Spleen (tissue), 11 donors: ENCODE results near the gene ADARB2. TPM values are rescaled to one million over a fixed set of nuclear protein-coding genes. Genes with fewer than 3 reads are reported as not detected.

Experiments used
- DNase-seq: peaks from one replicate; pipeline ENCODE4 v3.0.0-alpha.2; 2020
- H3K27ac ChIP-seq, 8 donors: fragments of 200-600 bp; sonication (generic) in 7 of 8; 1 replicate in 4 of 8; 2 replicates in 4 of 8; pipeline versions ENCODE4 v1.5.0 to v1.8.0; 2016 to 2021; ENCODE audit warnings: inconsistent platforms in 4 of 8, mild to moderate bottlenecking in 4 of 8, moderate library complexity in 1 of 8
- H3K27me3 ChIP-seq, 7 donors: fragments of 200-600 bp; sonication (generic) in 6 of 7; replicated peaks in 1 of 7; 1 replicate in 4 of 7; 2 replicates in 3 of 7; pipeline versions ENCODE4 v1.5.0 to v1.8.0; 2016 to 2021; ENCODE audit warnings: inconsistent platforms in 3 of 7, mild to moderate bottlenecking in 1 of 7
- H3K36me3 ChIP-seq, 6 donors: fragments of 200-600 bp; sonication (generic) in 5 of 6; 1 replicate in 4 of 6; 2 replicates in 2 of 6; pipeline versions ENCODE4 v1.5.0 to v1.8.0; 2016 to 2021; ENCODE audit warnings: inconsistent platforms in 2 of 6
- H3K4me1 ChIP-seq, 6 donors: fragments of 200-600 bp; sonication (generic) in 5 of 6; 1 replicate in 3 of 6; 2 replicates in 3 of 6; pipeline versions ENCODE4 v1.5.0 to v1.8.0; 2016 to 2021; ENCODE audit warnings: inconsistent platforms in 3 of 6
- H3K4me3 ChIP-seq, 8 donors: fragments of 200-600 bp; sonication (generic) in 7 of 8; 1 replicate in 4 of 8; 2 replicates in 4 of 8; pipeline versions ENCODE4 v1.5.0 to v1.8.0; 2016 to 2021; ENCODE audit warnings: inconsistent platforms in 4 of 8, mild to moderate bottlenecking in 4 of 8, moderate library complexity in 2 of 8
- H3K9me3 ChIP-seq, 8 donors: fragments of 200-600 bp; sonication (generic) in 7 of 8; 1 replicate in 4 of 8; 2 replicates in 4 of 8; pipeline versions ENCODE4 v1.5.0 to v1.8.0; 2016 to 2021; ENCODE audit warnings: inconsistent platforms in 4 of 8
- CTCF ChIP-seq, 11 experiments: fragments of 200-600 bp in 7 of 11; fragments of 450-650 bp in 4 of 11; sonication (generic) in 4 of 11; IDR thresholded peaks in 8 of 11; conservative IDR thresholded peaks in 3 of 11; 1 replicate in 7 of 11; 2 replicates in 4 of 11; pipeline versions ENCODE4 v1.4.0 to v1.8.0; 2016 to 2021; ENCODE audit warnings: antibody characterized with exemption in 11 of 11, inconsistent platforms in 4 of 11, mild to moderate bottlenecking in 1 of 11
- POLR2A ChIP-seq, 3 donors: fragments of 450-650 bp; IDR thresholded peaks; one replicate each; pipeline ENCODE4 v1.5.1; 2017; ENCODE audit warnings: antibody characterized with exemption in 3 of 3, mild to moderate bottlenecking in 1 of 3
- POLR2AphosphoS5 ChIP-seq, 3 donors: sonication (generic); formaldehyde crosslinking; IDR thresholded peaks; one replicate each; pipeline ENCODE4 v1.5.1; 2017; ENCODE audit warnings: antibody characterized with exemption in 3 of 3
- WGBS, 5 donors: extraction: QIAGEN DNeasy Blood & Tissue Kit in 3 of 5; methylation state at CpG; one replicate each; pipeline versions ENCODE4 v1.1.5 to v1.1.7; 2013 to 2018; 5-methylcytosine and 5-hydroxymethylcytosine counted together
- intact Hi-C: fragments of 100-400 bp; cut with DNase I; formaldehyde crosslinking; loops from one replicate; pipeline ENCODE4 v1.15.0; 2023; ENCODE audit warnings: low total_unique reads
- polyA plus RNA-seq, 3 donors: library from polyadenylated mRNA; stranded (reverse); fragments of 200-250 nt; gene quantifications; one replicate each; pipeline ENCODE4 v1.2.1, GENCODE V29; 2013
- total RNA-seq, 7 donors: library from RNA; depleted of rRNA in 3 of 7; stranded (reverse); fragments of >200 nt in 3 of 7; fragmentation: NEBNext Ultra II Directional in 4 of 7; extraction: Animal tissue kit (Norgen Biotek cat#: 25700) in 4 of 7; gene quantifications; one replicate each; pipeline versions ENCODE4 v1.1.0 to v1.2.1, GENCODE V29; 2016 to 2021
- donor health status: healthy with polysubstance abuse.
- donor health status: DM: no; HTN: no; CAD: no; lungs with moderate emphysema.
- donor health status: DM: no; HTN: no; CAD: no.
- donor health status: Bipolar disorder and iron deficiency.
- donor health status: healthy.
- donor health status: DM: no; HTN: no; CAD: no.
- donor health status: DM: yes; HTN: yes; CAD: no.

Gene ADARB2
- total and polyA plus RNA-seq, 10 donors: 0.05 to 8.1 (median 0.96) TPM

- WGBS, 5 donors: 85 to 94% (median 91%) methylated on average over 13 to 16 of the region's 16 CpGs
- no peak overlapping the region for H3K4me3 ChIP-seq
- DNase-seq: peak; percentile 54
- peaks cover 0 to 10% (median 0%) of the 10 kb centered on the region in 6 donors for H3K4me1 ChIP-seq
- no peaks in the 10 kb centered on the region for H3K9me3 ChIP-seq
- TF ChIP-seq POLR2AphosphoS5 (IDR thresholded peaks at IDR 0.05): no peak
- no peak for TF ChIP-seq POLR2A (IDR thresholded peaks at IDR 0.05)
- TF ChIP-seq CTCF (IDR thresholded peaks at IDR 0.05 in 8 of 11, conservative IDR thresholded peaks at IDR 0.05 in 3 of 11): no peak
- H3K36me3 ChIP-seq: no peaks in the 10 kb centered on the region
- H3K27ac ChIP-seq: no peak overlapping the region
- peaks cover 0 to 59% (median 13%) of the 10 kb centered on the region in 7 donors for H3K27me3 ChIP-seq
- intact Hi-C loops: no loop called here
Measured at GRCh38 chr10:1364151-1364910, 373.0 kb downstream of the ADARB2 start.

- WGBS, 5 donors: 54 to 88% (median 58%) methylated on average over 45 to 63 of the region's 63 CpGs
- H3K4me3 ChIP-seq: no peak overlapping the region
- no peaks in the 10 kb centered on the region for H3K9me3 ChIP-seq
- H3K27me3 ChIP-seq: peaks cover 0 to 52% (median 13%) of the 10 kb centered on the region in 7 donors
- no peak for TF ChIP-seq POLR2A (IDR thresholded peaks at IDR 0.05)
- TF ChIP-seq POLR2AphosphoS5 (IDR thresholded peaks at IDR 0.05): no peak
- TF ChIP-seq CTCF (IDR thresholded peaks at IDR 0.05 in 8 of 11, conservative IDR thresholded peaks at IDR 0.05 in 3 of 11): no peak
- no peak overlapping the region for H3K27ac ChIP-seq
- peak; percentile 63 for DNase-seq
- H3K4me1 ChIP-seq: peaks cover 0 to 14% (median 0%) of the 10 kb centered on the region in 6 donors
- intact Hi-C loops: no loop called here
- H3K36me3 ChIP-seq: no peaks in the 10 kb centered on the region
Measured at GRCh38 chr10:1363446-1364121, 373.7 kb downstream of the ADARB2 start.

GRCh38 chr10:1362589-1363445 is 374.5 kb downstream of the ADARB2 start:
- Histone ChIP-seq H3K27me3 (peaks cover 0 to 45% (median 13%) of the 10 kb centered on the region in 7 donors), H3K36me3 (no peaks in the 10 kb centered on the region), H3K4me3 (no peak overlapping the region), H3K27ac (no peak overlapping the region), H3K9me3 (no peaks in the 10 kb centered on the region), H3K4me1 (peaks cover 0 to 14% (median 0%) of the 10 kb centered on the region in 6 donors)
- intact Hi-C loops: no loop called here
- no peak for DNase-seq
- 63 to 95% (median 65%) methylated on average over 63 to 101 of the region's 101 CpGs for WGBS, 5 donors
- TF ChIP-seq POLR2AphosphoS5 (IDR thresholded peaks at IDR 0.05) (no peak), POLR2A (IDR thresholded peaks at IDR 0.05) (no peak), CTCF (IDR thresholded peaks at IDR 0.05 in 8 of 11, conservative IDR thresholded peaks at IDR 0.05 in 3 of 11) (no peak)
